Tibial artery (tissue), 4 donors: ENCODE data around the gene LIMS1.
A peak's percentile ranks its signal among the peaks of the same experiment; 100 is the strongest.
"Not testable (repeated sequence)": the region's sequence is repeated elsewhere in the genome, so short reads cannot be mapped to it uniquely, and the experiment has no call there.

Experiments used
- DNase-seq, 2 donors: peaks; one replicate each; pipeline ENCODE4 v3.0.0-alpha.2; 2019
- H3K27ac ChIP-seq, 2 donors: fragments of 200-600 bp; sonication (generic) in 1 of 2; 1 replicate in 1 of 2; 2 replicates in 1 of 2; pipeline ENCODE4 v1.5.1; 2018 to 2019; ENCODE audit warnings: mild to moderate bottlenecking in 1 of 2
- H3K27me3 ChIP-seq, 2 donors: fragments of 200-600 bp; sonication (generic) in 1 of 2; one replicate each; pipeline versions ENCODE4 v1.5.1 to v1.6.0; 2016 to 2019
- H3K36me3 ChIP-seq, 3 donors: fragments of 200-600 bp; sonication (generic) in 2 of 3; one replicate each; pipeline ENCODE4 v1.5.1; 2016 to 2019; ENCODE audit warnings: mild to moderate bottlenecking in 2 of 3
- H3K4me1 ChIP-seq, 4 donors: fragments of 200-600 bp; sonication (generic) in 2 of 4; 1 replicate in 3 of 4; 2 replicates in 1 of 4; pipeline ENCODE4 v1.5.1; 2016 to 2019
- H3K4me3 ChIP-seq, 2 donors: fragments of 200-600 bp; sonication (generic) in 1 of 2; 1 replicate in 1 of 2; 2 replicates in 1 of 2; pipeline ENCODE4 v1.5.1; 2018 to 2019; ENCODE audit warnings: mild to moderate bottlenecking in 2 of 2
- H3K9me3 ChIP-seq, 3 donors: fragments of 200-600 bp; sonication (generic) in 1 of 3; one replicate each; pipeline ENCODE4 v1.5.1; 2016 to 2019
- CTCF ChIP-seq, 2 experiments: fragments of 200-600 bp in 1 of 2; fragments of 450-650 bp in 1 of 2; IDR thresholded peaks; one replicate each; pipeline ENCODE4 v1.5.1; 2017 to 2019; ENCODE audit warnings: antibody characterized with exemption in 2 of 2, mild to moderate bottlenecking in 1 of 2, moderate library complexity in 1 of 2
- intact Hi-C: fragments of 100-400 bp; cut with DNase I; formaldehyde crosslinking; loops from one replicate; pipeline ENCODE4 v1.15.0; 2023; ENCODE audit warnings: low total_unique reads

LIMS1 gene

DNA sequence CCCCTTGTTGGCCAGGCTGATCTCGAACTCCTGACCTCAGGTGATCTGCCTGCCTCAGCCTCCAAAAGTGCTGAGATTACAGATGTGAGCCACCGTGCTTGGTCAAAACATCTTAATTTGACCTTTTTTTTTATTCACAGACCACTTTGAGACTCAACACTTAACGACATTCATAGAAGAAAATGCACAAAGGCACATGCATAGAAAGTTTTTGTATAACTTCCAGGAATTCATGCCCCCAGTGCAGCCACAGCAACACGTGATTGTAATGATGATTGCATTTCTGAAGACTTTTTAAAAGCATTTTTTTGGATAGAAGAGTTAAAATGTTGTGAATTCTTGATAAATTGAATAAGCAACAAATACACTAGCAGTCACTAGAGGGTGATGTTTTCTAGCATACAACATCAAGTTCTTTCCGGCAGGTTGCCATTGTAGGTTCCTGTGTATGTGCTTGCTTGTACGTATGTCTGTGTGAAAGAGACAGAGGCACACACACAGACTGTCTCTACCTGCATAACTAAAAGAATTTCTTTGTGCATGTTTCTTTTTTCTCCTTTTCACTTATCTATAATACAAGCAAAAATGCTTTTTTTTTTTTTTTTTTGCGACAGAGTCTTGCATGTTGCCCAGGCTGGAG, 63.0 kb downstream of the LIMS1 start:
- H3K27me3 ChIP-seq, H3K27ac ChIP-seq, DNase-seq, H3K9me3 ChIP-seq, H3K36me3 ChIP-seq, intact Hi-C loops, H3K4me3 ChIP-seq: not testable (repeated sequence)
- peaks cover 0 to 56% (median 35%) of the 10 kb centered on the region in 4 donors for H3K4me1 ChIP-seq
- peak in 1 of 2 experiments; percentile 40 for TF ChIP-seq CTCF (IDR thresholded peaks at IDR 0.05)

GRCh38 chr2:108601199-108601598, 66.9 kb downstream of the LIMS1 start:
- H3K9me3 ChIP-seq, H3K4me3 ChIP-seq, H3K27me3 ChIP-seq, H3K36me3 ChIP-seq, H3K27ac ChIP-seq, intact Hi-C loops, DNase-seq: not testable (repeated sequence)
- peaks cover 0 to 40% (median 8%) of the 10 kb centered on the region in 4 donors for H3K4me1 ChIP-seq

DNA sequence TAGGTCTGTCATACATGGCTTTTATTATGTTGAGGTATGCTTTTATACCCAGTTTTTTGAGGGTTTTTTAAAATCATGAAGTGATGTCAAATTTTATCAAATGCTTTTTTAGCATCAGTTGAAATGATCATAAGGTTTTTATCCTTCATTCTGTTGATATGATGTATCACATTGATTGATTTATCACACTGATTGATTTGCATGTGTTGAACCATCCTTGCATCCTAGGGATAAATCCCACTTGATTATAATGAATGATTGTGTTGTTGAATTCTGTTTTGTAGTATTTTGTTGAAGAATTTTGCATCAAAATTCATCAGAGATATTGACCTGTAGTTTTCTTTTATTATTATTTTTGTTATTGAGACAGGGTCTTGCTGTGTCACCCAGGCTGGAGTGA, 68.2 kb downstream of the LIMS1 start:
- no peak for TF ChIP-seq CTCF (IDR thresholded peaks at IDR 0.05)
- no peaks in the 10 kb centered on the region for H3K9me3 ChIP-seq
- H3K27me3 ChIP-seq, result no peaks in the 10 kb centered on the region
- peaks cover 0 to 35% (median 8%) of the 10 kb centered on the region in 4 donors for H3K4me1 ChIP-seq
- no peak overlapping the region for H3K27ac ChIP-seq
- no peak for DNase-seq
- intact Hi-C loops, result no loop called here
- H3K36me3 ChIP-seq, result no peaks in the 10 kb centered on the region
- H3K4me3 ChIP-seq, result no peak overlapping the region

GRCh38 chr2:108604196-108604595, 69.9 kb downstream of the LIMS1 start:
- intact Hi-C loops, result no loop called here
- DNase-seq, result no peak
- H3K27ac ChIP-seq, result peak overlapping the region in 1 of 2 donors; percentile 17
- H3K4me1 ChIP-seq, result peaks cover 0 to 27% (median 5%) of the 10 kb centered on the region in 4 donors
- H3K36me3 ChIP-seq, result no peaks in the 10 kb centered on the region
- no peaks in the 10 kb centered on the region for H3K9me3 ChIP-seq
- H3K4me3 ChIP-seq, result no peak overlapping the region
- no peaks in the 10 kb centered on the region for H3K27me3 ChIP-seq
- no peak for TF ChIP-seq CTCF (IDR thresholded peaks at IDR 0.05)

DNA sequence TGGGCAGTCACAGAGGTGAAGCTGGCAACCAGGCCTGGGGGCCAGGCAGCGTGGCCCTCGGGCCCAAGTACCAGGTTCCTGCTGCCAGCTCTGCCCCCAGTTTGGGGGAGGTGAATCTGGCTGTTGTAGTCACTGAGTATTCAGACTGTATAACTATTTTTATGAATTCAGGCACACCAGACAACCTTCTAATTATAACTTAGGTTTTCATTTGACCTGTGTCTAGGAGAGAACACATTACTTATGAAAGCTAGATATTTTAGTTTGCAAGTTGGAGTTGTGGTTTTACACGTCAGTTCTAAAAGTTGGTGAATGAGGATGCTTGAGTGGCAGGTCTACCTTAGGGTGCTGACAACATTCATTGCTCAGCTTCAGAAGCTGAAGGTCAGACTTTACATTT, 71.7 kb downstream of the LIMS1 start:
- no peaks in the 10 kb centered on the region for H3K36me3 ChIP-seq
- no peak for DNase-seq
- H3K4me3 ChIP-seq, result no peak overlapping the region
- no peaks in the 10 kb centered on the region for H3K27me3 ChIP-seq
- peaks cover 0 to 27% (median 5%) of the 10 kb centered on the region in 4 donors for H3K4me1 ChIP-seq
- H3K27ac ChIP-seq, result no peak overlapping the region
- no peak for TF ChIP-seq CTCF (IDR thresholded peaks at IDR 0.05)
- H3K9me3 ChIP-seq, result no peaks in the 10 kb centered on the region
- intact Hi-C loops, result no loop called here

GRCh38 chr2:108607706-108608301, 73.5 kb downstream of the LIMS1 start:
- peaks cover 0 to 38% (median 7%) of the 10 kb centered on the region in 4 donors for H3K4me1 ChIP-seq
- TF ChIP-seq CTCF (IDR thresholded peaks at IDR 0.05), result peak; percentile 55 to 56
- H3K9me3 ChIP-seq, result no peaks in the 10 kb centered on the region
- no peak overlapping the region for H3K4me3 ChIP-seq
- intact Hi-C loops, result no loop called here
- no peak overlapping the region for H3K27ac ChIP-seq
- no peaks in the 10 kb centered on the region for H3K36me3 ChIP-seq
- DNase-seq, result no peak
- no peaks in the 10 kb centered on the region for H3K27me3 ChIP-seq
